CD8-positive, alpha-beta memory T cell (primary cell): ENCODE measurements around the gene VSTM5. TPM values are rescaled to one million over a fixed set of nuclear protein-coding genes. Genes with fewer than 3 reads are reported as not detected.
A peak's percentile ranks its signal among the peaks of the same experiment; 100 is the strongest.
"Not testable (repeated sequence)": the region's sequence is repeated elsewhere in the genome, so short reads cannot be mapped to it uniquely, and the experiment has no call there.

Experiments
- CTCF ChIA-PET: fragments of 350-600 bp; sonication (Branson Sonifier 250); formaldehyde crosslinking; loops from one replicate; lab custom pipeline; 2021; ENCODE audit warnings: antibody characterized with exemption; lab: Charles Lee
- POLR2A ChIA-PET: fragments of 350-600 bp; sonication (Branson Sonifier 250); formaldehyde crosslinking; loops from one replicate; lab custom pipeline; 2021; ENCODE audit warnings: antibody characterized with exemption; lab: Charles Lee
- DNase-seq, 5 donors: peaks; one replicate each; pipeline versions ENCODE4 v3.0.0 to v3.0.0-alpha.2; 2020 to 2022; ENCODE audit warnings: mixed read lengths in 1 of 5
- H3K27ac ChIP-seq: one replicate; pipeline ENCODE4 v1.7.0; 2013; ENCODE audit warnings: low read depth, mild to moderate bottlenecking, low read length, moderate library complexity
- H3K27me3 ChIP-seq: 2 replicates; pipeline ENCODE4 v1.7.0; 2013; ENCODE audit warnings: low read length, mild to moderate bottlenecking; ENCODE audit not compliant: insufficient read depth, poor library complexity, severe bottlenecking
- H3K36me3 ChIP-seq: 2 replicates; pipeline ENCODE4 v1.7.0; 2013; ENCODE audit warnings: mild to moderate bottlenecking, low read length, moderate library complexity; ENCODE audit not compliant: insufficient read depth
- H3K4me1 ChIP-seq: 2 replicates; pipeline ENCODE4 v1.7.0; 2013; ENCODE audit warnings: mild to moderate bottlenecking, low read length, moderate library complexity; ENCODE audit not compliant: insufficient read depth
- H3K4me3 ChIP-seq: 2 replicates; pipeline ENCODE4 v1.7.0; 2013; ENCODE audit warnings: mild to moderate bottlenecking, low read length
- H3K9me3 ChIP-seq: 2 replicates; pipeline ENCODE4 v1.7.0; 2013; ENCODE audit warnings: mild to moderate bottlenecking, low read length
- H3K27ac Mint-ChIP-seq, 8 donors: one replicate each; pipeline ENCODE4 v1.8.0; 2020 to 2021; ENCODE audit warnings: mixed read lengths in 8 of 8, mild to moderate bottlenecking in 6 of 8, inconsistent platforms in 3 of 8, moderate library complexity in 3 of 8
- H3K27me3 Mint-ChIP-seq, 2 donors: one replicate each; pipeline ENCODE4 v1.8.0; 2020 to 2021; ENCODE audit warnings: mixed read lengths in 2 of 2, mild to moderate bottlenecking in 1 of 2, moderate library complexity in 1 of 2
- H3K36me3 Mint-ChIP-seq, 3 donors: one replicate each; pipeline ENCODE4 v1.8.0; 2020 to 2021; ENCODE audit warnings: mixed read lengths in 3 of 3, inconsistent platforms in 1 of 3, mild to moderate bottlenecking in 1 of 3
- H3K4me1 Mint-ChIP-seq, 3 donors: one replicate each; pipeline ENCODE4 v1.8.0; 2020 to 2021; ENCODE audit warnings: mixed read lengths in 3 of 3, inconsistent platforms in 1 of 3, mild to moderate bottlenecking in 1 of 3
- H3K4me3 Mint-ChIP-seq, 7 donors: one replicate each; pipeline ENCODE4 v1.8.0; 2020 to 2021; ENCODE audit warnings: mixed read lengths in 7 of 7, mild to moderate bottlenecking in 6 of 7, moderate library complexity in 4 of 7, inconsistent platforms in 2 of 7
- H3K9me3 Mint-ChIP-seq, 5 donors: one replicate each; pipeline ENCODE4 v1.8.0; 2020 to 2022; ENCODE audit warnings: mixed read lengths in 5 of 5, mild to moderate bottlenecking in 3 of 5, moderate library complexity in 2 of 5, inconsistent platforms in 1 of 5
- polyA plus RNA-seq: library from polyadenylated mRNA; unstranded; fragments of 300-500 nt; fragmentation: Illumina TruSeq; gene quantifications from one replicate; pipeline ENCODE4 v1.2.3, GENCODE V29; 2021
- total RNA-seq, 2 experiments: library from RNA; stranded (reverse); gene quantifications; one replicate each; pipeline ENCODE4 v1.2.3, GENCODE V29; 2021

The VSTM5 gene
- not detected for total RNA-seq
- not detected for polyA plus RNA-seq

DNA sequence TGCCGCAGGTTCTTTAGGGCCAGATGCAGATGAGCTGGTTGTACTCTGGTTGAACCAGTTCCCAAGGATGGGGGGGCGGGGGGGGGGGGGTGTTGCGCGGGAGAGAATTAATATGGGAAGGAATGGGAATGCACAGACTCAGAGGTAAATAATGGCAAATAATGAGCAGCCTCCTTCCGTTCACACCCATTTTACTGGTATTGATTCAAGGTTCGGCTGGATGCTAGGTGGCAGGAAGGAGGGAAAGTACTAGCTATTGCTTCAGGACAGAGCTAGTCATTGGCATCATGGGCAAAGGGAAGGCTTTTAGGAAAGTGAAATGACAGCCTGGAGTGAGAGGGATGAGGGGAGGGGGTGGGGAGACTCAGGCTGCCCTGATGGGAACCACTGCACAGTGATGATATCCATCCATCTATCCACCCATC, at the start of gene VSTM5:
Gene VSTM5 (minus strand): TSS at position 25 of the 425 bp plus-strand sequence. CDS start 116 bp downstream, outside the sequence.
- Mint-ChIP-seq H3K36me3 (peaks cover 0 to 4% (median 0%) of the 10 kb centered on the region in 3 donors), H3K4me3 (peak within 1 kb of the TSS in 2 of 7 donors; percentile 9 to 19), H3K9me3 (no peaks in the 10 kb centered on the region), H3K27ac (no peak within 1 kb of the TSS), H3K4me1 (peaks cover 0 to 5% (median 3%) of the 10 kb centered on the region in 3 donors), H3K27me3 (peaks cover 27 to 34% of the 10 kb centered on the region in 2 donors)
- H3K36me3 ChIP-seq, result no peaks in the 10 kb centered on the region
- peaks cover 4% of the 10 kb centered on the region for H3K27me3 ChIP-seq
- no peaks in the 10 kb centered on the region for H3K9me3 ChIP-seq
- no peak within 1 kb of the TSS for H3K27ac ChIP-seq
- H3K4me3 ChIP-seq, result no peak within 1 kb of the TSS
- CTCF ChIA-PET, result no interaction called here
- POLR2A ChIA-PET, result no interaction called here
- DNase-seq, result no peak
- no peaks in the 10 kb centered on the region for H3K4me1 ChIP-seq

DNA sequence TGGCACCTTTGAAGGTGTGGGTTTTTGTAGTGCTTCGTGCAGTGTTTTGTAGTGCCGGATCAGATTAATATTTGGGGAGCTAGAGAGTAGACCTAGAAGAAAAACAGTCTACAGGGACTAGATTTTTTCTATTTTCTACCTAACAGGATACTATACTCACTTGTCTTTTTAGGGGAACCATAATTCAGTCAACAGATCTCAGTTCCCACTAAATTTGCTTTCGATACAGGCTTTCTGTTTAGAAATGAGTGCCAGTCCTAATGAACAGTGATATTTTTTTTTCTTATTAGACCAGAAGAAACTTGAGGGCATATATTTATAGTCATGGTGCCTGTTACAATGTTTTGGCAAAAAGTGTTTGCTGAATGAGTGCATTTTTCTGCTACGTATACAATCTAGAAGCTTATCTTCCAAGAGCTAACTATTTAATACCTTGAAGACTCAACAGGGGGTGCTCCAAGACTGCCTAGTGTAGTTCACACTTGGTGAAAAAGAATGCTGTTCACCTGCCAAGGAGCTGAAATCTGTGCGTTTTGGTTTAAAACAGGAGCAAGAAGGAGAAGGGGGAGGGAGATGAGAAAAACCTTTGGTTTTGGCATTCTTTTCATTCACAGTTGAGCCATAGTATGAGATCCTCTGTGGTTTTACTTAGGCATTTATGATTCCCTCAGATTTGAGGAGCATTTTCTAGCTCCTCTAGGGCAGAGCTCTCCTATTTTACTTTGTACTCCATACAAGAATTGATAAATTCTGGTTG, 44.9 kb upstream of the VSTM5 start:
- H3K4me3 Mint-ChIP-seq, result no peak overlapping the region
- Histone ChIP-seq H3K27ac (no peak overlapping the region), H3K4me3 (no peak overlapping the region), H3K9me3 (no peaks in the 10 kb centered on the region), H3K36me3 (no peaks in the 10 kb centered on the region), H3K27me3 (no peaks in the 10 kb centered on the region), H3K4me1 (no peaks in the 10 kb centered on the region)
- no peaks in the 10 kb centered on the region for H3K36me3 Mint-ChIP-seq
- peaks cover 18 to 62% of the 10 kb centered on the region in 2 donors for H3K27me3 Mint-ChIP-seq
- DNase-seq, result peak in 1 of 5 donors; percentile 15
- POLR2A ChIA-PET, result no interaction called here
- H3K4me1 Mint-ChIP-seq, result no peaks in the 10 kb centered on the region
- CTCF ChIA-PET, result interaction anchor here (0.9 to 1.6 kb wide), 2 partner anchors 606 to 610 kb away, joined by 3 to 6 read pairs; no protein-coding TSS in a partner anchor
- no peaks in the 10 kb centered on the region for H3K9me3 Mint-ChIP-seq
- H3K27ac Mint-ChIP-seq, result no peak overlapping the region

DNA sequence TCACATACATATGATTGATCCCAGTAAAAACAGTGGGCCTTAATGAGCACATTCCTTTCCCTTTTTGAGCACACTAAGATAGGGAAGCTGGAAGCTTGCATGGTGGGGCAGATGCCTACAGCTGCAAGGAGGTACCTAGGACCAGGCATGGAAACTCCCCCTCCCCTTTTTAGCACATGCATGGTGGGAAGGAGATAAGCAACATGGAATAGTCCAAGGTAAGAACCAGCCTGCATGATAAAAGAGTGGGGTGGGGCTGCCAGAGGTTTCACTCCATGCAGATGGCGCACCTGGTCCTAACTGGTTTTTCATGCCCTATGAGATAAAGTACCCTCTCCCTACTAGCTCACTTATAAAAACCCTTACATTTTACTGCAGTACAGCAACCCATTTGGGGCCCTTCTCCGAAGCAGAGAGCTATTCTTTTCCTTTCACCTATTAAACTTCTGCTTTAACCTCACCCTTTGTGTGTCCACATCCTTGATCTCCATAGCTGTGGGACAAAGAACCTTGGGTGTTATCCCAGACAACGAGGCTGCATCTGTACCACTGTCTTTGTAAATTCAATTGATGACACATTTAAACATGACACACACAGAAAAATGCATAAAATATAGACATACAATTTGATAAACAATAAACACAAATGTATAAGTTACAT, 40.1 kb upstream of the VSTM5 start:
- no peaks in the 10 kb centered on the region for H3K4me1 ChIP-seq

GRCh38 chr11:93887111-93887510, 36.7 kb upstream of the VSTM5 start:
- Histone ChIP-seq H3K4me3 (no peak overlapping the region), H3K27ac (no peak overlapping the region), H3K9me3 (no peaks in the 10 kb centered on the region), H3K27me3 (no peaks in the 10 kb centered on the region), H3K36me3 (no peaks in the 10 kb centered on the region), H3K4me1 (no peaks in the 10 kb centered on the region)
- no peak overlapping the region for H3K27ac Mint-ChIP-seq
- POLR2A ChIA-PET, result no interaction called here
- peaks cover 3 to 16% (median 12%) of the 10 kb centered on the region in 5 donors for H3K9me3 Mint-ChIP-seq
- DNase-seq, result no peak
- H3K36me3 Mint-ChIP-seq, result no peaks in the 10 kb centered on the region
- H3K4me1 Mint-ChIP-seq, result no peaks in the 10 kb centered on the region
- peaks cover 14 to 33% of the 10 kb centered on the region in 2 donors for H3K27me3 Mint-ChIP-seq
- no peak overlapping the region for H3K4me3 Mint-ChIP-seq
- CTCF ChIA-PET, result interaction anchor here (0.7 kb wide), 1 partner anchor 17 kb away, joined by 3 read pairs; no protein-coding TSS in a partner anchor

More for the DNA sequence above, 40.1 kb upstream of the VSTM5 start:
- Mint-ChIP-seq H3K4me1 (no peaks in the 10 kb centered on the region), H3K36me3 (no peaks in the 10 kb centered on the region), H3K4me3 (no peak overlapping the region), H3K27me3 (peaks cover 7 to 49% of the 10 kb centered on the region in 2 donors), H3K27ac (no peak overlapping the region), H3K9me3 (peaks cover 0 to 1% (median 0%) of the 10 kb centered on the region in 5 donors)
- Histone ChIP-seq H3K36me3 (no peaks in the 10 kb centered on the region), H3K27ac (no peak overlapping the region), H3K27me3 (no peaks in the 10 kb centered on the region), H3K9me3 (no peaks in the 10 kb centered on the region), H3K4me3 (no peak overlapping the region)
- DNase-seq, result no peak
- ChIA-PET POLR2A (no interaction called here), CTCF (no interaction called here)

DNA sequence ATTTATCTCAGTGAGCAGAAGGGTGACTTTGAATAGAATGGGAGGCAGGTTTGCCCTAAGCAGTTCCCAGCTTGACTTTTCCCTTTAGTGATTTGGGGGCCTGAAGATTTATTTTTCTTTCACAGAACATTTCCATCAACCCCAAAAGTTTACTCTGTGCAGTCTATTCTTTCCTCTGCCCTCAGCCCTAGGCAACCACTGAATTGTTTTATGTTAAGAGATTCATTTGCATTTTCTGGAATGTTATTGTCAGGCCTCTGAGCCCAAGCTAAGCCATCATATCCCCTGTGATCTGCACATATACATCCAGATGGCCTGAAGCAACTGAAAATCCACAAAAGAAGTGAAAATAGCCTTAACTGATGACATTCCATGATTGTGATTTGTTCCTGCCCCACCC, 28.7 kb upstream of the VSTM5 start:
- H3K36me3 ChIP-seq, H3K27ac ChIP-seq, H3K36me3 Mint-ChIP-seq, CTCF ChIA-PET, H3K9me3 ChIP-seq, H3K4me3 Mint-ChIP-seq, H3K27me3 ChIP-seq, POLR2A ChIA-PET, H3K27ac Mint-ChIP-seq, H3K4me3 ChIP-seq, DNase-seq, H3K4me1 Mint-ChIP-seq, H3K4me1 ChIP-seq: not testable (repeated sequence)
- peaks cover 5 to 22% (median 19%) of the 10 kb centered on the region in 5 donors for H3K9me3 Mint-ChIP-seq
- H3K27me3 Mint-ChIP-seq, result peaks cover 15 to 25% of the 10 kb centered on the region in 2 donors

DNA sequence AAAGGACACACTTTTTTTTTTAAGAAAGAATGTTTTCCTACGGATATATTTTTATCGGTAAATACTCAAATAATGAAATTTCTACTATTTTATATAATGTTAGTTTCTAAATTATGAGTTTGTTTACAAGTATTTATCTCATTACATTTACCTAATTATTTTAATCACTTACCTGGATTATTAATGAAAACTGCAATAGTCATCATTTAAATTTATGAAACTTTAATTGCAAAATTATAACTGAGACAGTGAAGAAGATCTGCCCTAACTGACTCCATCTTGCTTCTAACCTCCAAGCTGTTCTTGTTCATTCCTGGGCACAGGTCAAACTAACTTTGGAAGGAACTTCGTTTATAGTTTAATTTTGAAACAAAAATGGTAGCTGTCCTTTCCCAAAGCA, 25.2 kb upstream of the VSTM5 start:
- no peak for DNase-seq
- H3K9me3 Mint-ChIP-seq, result no peaks in the 10 kb centered on the region
- POLR2A ChIA-PET, result no interaction called here
- no peak overlapping the region for H3K4me3 Mint-ChIP-seq
- H3K27ac Mint-ChIP-seq, result no peak overlapping the region
- Histone ChIP-seq H3K36me3 (no peaks in the 10 kb centered on the region), H3K4me3 (no peak overlapping the region), H3K27ac (no peak overlapping the region), H3K9me3 (no peaks in the 10 kb centered on the region), H3K4me1 (no peaks in the 10 kb centered on the region), H3K27me3 (no peaks in the 10 kb centered on the region)
- no peaks in the 10 kb centered on the region for H3K36me3 Mint-ChIP-seq
- CTCF ChIA-PET, result no interaction called here
- H3K4me1 Mint-ChIP-seq, result no peaks in the 10 kb centered on the region
- peaks cover 3 to 23% of the 10 kb centered on the region in 2 donors for H3K27me3 Mint-ChIP-seq

DNA sequence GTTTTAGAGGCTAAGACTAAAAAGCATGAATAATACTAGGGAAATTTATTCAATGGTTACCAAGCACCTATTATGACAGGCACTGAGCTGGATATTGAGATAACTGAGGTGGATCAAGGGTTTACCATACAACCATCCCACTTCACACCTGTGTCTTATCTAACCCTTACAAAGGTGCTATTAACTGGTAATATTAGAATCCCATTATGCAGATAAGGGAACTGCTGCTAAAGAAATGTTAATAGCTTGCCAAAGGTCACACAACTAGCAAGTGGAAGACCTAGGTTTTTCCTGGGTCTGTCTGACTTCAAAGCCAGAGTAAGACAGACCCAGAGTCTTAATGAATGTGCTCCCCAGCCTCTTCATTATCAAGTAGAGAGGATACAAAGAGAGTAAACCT, 21.1 kb upstream of the VSTM5 start:
- H3K27ac ChIP-seq, result no peak overlapping the region
- no peaks in the 10 kb centered on the region for H3K4me1 ChIP-seq
- H3K4me3 ChIP-seq, result no peak overlapping the region
- no peaks in the 10 kb centered on the region for H3K4me1 Mint-ChIP-seq
- no peaks in the 10 kb centered on the region for H3K9me3 ChIP-seq
- no peaks in the 10 kb centered on the region for H3K9me3 Mint-ChIP-seq
- DNase-seq, result no peak
- ChIA-PET CTCF (no interaction called here), POLR2A (no interaction called here)
- H3K36me3 Mint-ChIP-seq, result no peaks in the 10 kb centered on the region
- no peaks in the 10 kb centered on the region for H3K27me3 ChIP-seq
- no peak overlapping the region for H3K27ac Mint-ChIP-seq
- H3K27me3 Mint-ChIP-seq, result peaks cover 3 to 7% of the 10 kb centered on the region in 2 donors
- H3K36me3 ChIP-seq, result no peaks in the 10 kb centered on the region
- H3K4me3 Mint-ChIP-seq, result no peak overlapping the region

- DNase-seq, result no peak
- Histone ChIP-seq H3K4me1 (no peaks in the 10 kb centered on the region), H3K27me3 (no peaks in the 10 kb centered on the region), H3K4me3 (no peak overlapping the region), H3K9me3 (no peaks in the 10 kb centered on the region), H3K27ac (no peak overlapping the region), H3K36me3 (no peaks in the 10 kb centered on the region)
- H3K4me1 Mint-ChIP-seq, result no peaks in the 10 kb centered on the region
- ChIA-PET POLR2A (no interaction called here), CTCF (interaction anchor here (0.6 kb wide), 1 partner anchor 17 kb away, joined by 3 read pairs; no protein-coding TSS in a partner anchor)
- H3K27me3 Mint-ChIP-seq, result peaks cover 3 to 7% of the 10 kb centered on the region in 2 donors
- H3K36me3 Mint-ChIP-seq, result no peaks in the 10 kb centered on the region
- no peak overlapping the region for H3K27ac Mint-ChIP-seq
- H3K4me3 Mint-ChIP-seq, result no peak overlapping the region
- H3K9me3 Mint-ChIP-seq, result no peaks in the 10 kb centered on the region
These were observed 20.2 kb upstream of the VSTM5 start for GRCh38 chr11:93870616-93871015.
